B cell (primary cell): Measurements from ENCODE around the gene TMEM151A. TPM values are rescaled to one million over a fixed set of nuclear protein-coding genes. Genes with fewer than 3 reads are reported as not detected.

Experiments
- ATAC-seq: fragments of 200-7000 bp; cut with Tn5 transposase; one replicate; pipeline ENCODE4 v1.10.0; 2021; ENCODE audit warnings: low read depth, mild to moderate bottlenecking, moderate number of reproducible peaks, moderate library complexity
- CTCF ChIA-PET: fragments of 350-600 bp; sonication (Branson Sonifier 250); formaldehyde crosslinking; loops from one replicate; lab custom pipeline; 2021; ENCODE audit warnings: antibody characterized with exemption, inconsistent platforms; lab: Charles Lee
- POLR2A ChIA-PET: fragments of 350-600 bp; sonication (Branson Sonifier 250); formaldehyde crosslinking; loops from one replicate; lab custom pipeline; 2021; ENCODE audit warnings: antibody characterized with exemption; lab: Charles Lee
- DNase-seq: peaks from one replicate; pipeline ENCODE4 v3.0.0; 2013
- H2AFZ ChIP-seq: 2 replicates; pipeline ENCODE4 v1.6.1; 2012; ENCODE audit warnings: mild to moderate bottlenecking, low read depth, low read length; ENCODE audit not compliant: insufficient read depth, poor library complexity, severe bottlenecking
- H3K27ac ChIP-seq, 2 donors: 1 replicate in 1 of 2; 2 replicates in 1 of 2; pipeline ENCODE4 v1.5.1; 2012 to 2013; ENCODE audit warnings: low read length in 2 of 2, mild to moderate bottlenecking in 2 of 2, moderate library complexity in 1 of 2
- H3K27me3 ChIP-seq, 4 experiments: fragments of 200-600 bp in 1 of 4; sonication (generic) in 1 of 4; replicated peaks in 1 of 4; 1 replicate in 2 of 4; 2 replicates in 2 of 4; pipeline versions ENCODE4 v1.6.1 to v1.7.0; 2013 to 2016; ENCODE audit warnings: low read length in 3 of 4, mild to moderate bottlenecking in 2 of 4, mixed read lengths in 1 of 4, moderate library complexity in 1 of 4; ENCODE audit not compliant: insufficient read depth in 4 of 4, control insufficient read depth in 3 of 4; ENCODE audit errors: control extremely low read depth in 1 of 4
- H3K36me3 ChIP-seq, 2 experiments: replicated peaks in 1 of 2; 1 replicate in 1 of 2; 2 replicates in 1 of 2; pipeline versions ENCODE4 v1.6.1 to v1.7.1; 2013; ENCODE audit warnings: low read length in 1 of 2; ENCODE audit not compliant: insufficient read depth in 2 of 2, control insufficient read depth in 1 of 2; ENCODE audit errors: control extremely low read depth in 1 of 2, extremely low read depth in 1 of 2
- H3K4me1 ChIP-seq, 2 donors: fragments of 200-600 bp in 1 of 2; sonication (generic) in 1 of 2; 1 replicate in 1 of 2; 2 replicates in 1 of 2; pipeline versions ENCODE4 v1.5.1 to v1.6.1; 2013 to 2017; ENCODE audit warnings: low read length in 2 of 2; ENCODE audit not compliant: control insufficient read depth in 2 of 2, insufficient read depth in 2 of 2
- H3K4me2 ChIP-seq: replicated peaks from 2 replicates; pipeline ENCODE3; 2012; ENCODE audit warnings: mild to moderate bottlenecking, low read depth, low read length; ENCODE audit not compliant: poor library complexity, severe bottlenecking
- H3K4me3 ChIP-seq, 5 experiments: fragments of 200-600 bp in 1 of 5; sonication (generic) in 1 of 5; 1 replicate in 3 of 5; 2 replicates in 2 of 5; pipeline versions ENCODE4 v1.5.1 to v1.7.0; 2011 to 2016; ENCODE audit warnings: low read length in 4 of 5, mild to moderate bottlenecking in 4 of 5, low read depth in 2 of 5, control low read depth in 1 of 5, moderate library complexity in 1 of 5; ENCODE audit not compliant: insufficient read depth in 1 of 5; ENCODE audit errors: control extremely low read depth in 1 of 5, extremely low read depth in 1 of 5
- H3K79me2 ChIP-seq: fragments of 200-600 bp; sonication (generic); one replicate; pipeline ENCODE4 v1.6.0; 2016; ENCODE audit warnings: low read length; ENCODE audit not compliant: control insufficient read depth, insufficient read depth
- H3K9ac ChIP-seq: fragments of 200-600 bp; sonication (generic); 2 replicates; pipeline ENCODE4 v1.6.1; 2017; ENCODE audit warnings: mild to moderate bottlenecking, low read length, moderate library complexity
- H3K9me3 ChIP-seq, 3 donors: one replicate each; pipeline versions ENCODE4 v1.6.1 to v1.7.1; 2013; ENCODE audit warnings: low read length in 2 of 3; ENCODE audit not compliant: control insufficient read depth in 2 of 3, insufficient read depth in 1 of 3; ENCODE audit errors: control extremely low read depth in 1 of 3
- H4K20me1 ChIP-seq: 2 replicates; pipeline ENCODE4 v1.6.0; 2012; ENCODE audit warnings: mild to moderate bottlenecking, low read length; ENCODE audit not compliant: insufficient read depth, control insufficient read depth, poor library complexity, severe bottlenecking
- H3K27ac Mint-ChIP-seq: one replicate; pipeline ENCODE4 v1.8.0; 2021; ENCODE audit warnings: mixed read lengths
- H3K27me3 Mint-ChIP-seq: one replicate; pipeline ENCODE4 v1.8.0; 2021; ENCODE audit warnings: mixed read lengths
- H3K4me1 Mint-ChIP-seq: one replicate; pipeline ENCODE4 v1.8.0; 2021; ENCODE audit warnings: mixed read lengths
- H3K4me3 Mint-ChIP-seq: one replicate; pipeline ENCODE4 v1.8.0; 2021; ENCODE audit warnings: mixed read lengths
- H3K9me3 Mint-ChIP-seq: one replicate; pipeline ENCODE4 v1.8.0; 2022; ENCODE audit warnings: mixed read lengths; ENCODE audit not compliant: insufficient read depth
- CTCF ChIP-seq: fragments of 200-600 bp; IDR thresholded peaks from one replicate; pipeline ENCODE4 v1.8.0; 2022; ENCODE audit warnings: antibody characterized with exemption, mild to moderate bottlenecking
- EZH2 ChIP-seq: IDR thresholded peaks from 2 replicates; pipeline ENCODE4 v1.6.1; 2012; ENCODE audit warnings: borderline replicate concordance, low read depth, mild to moderate bottlenecking, moderate library complexity, low read length; ENCODE audit not compliant: insufficient read depth, poor library complexity, severe bottlenecking
- WGBS: methylation state at CpG from one replicate; pipeline ENCODE4 v1.1.5; 2013; ENCODE audit warnings: missing lambda C conversion rate; ENCODE audit not compliant: insufficient coverage; 5-methylcytosine and 5-hydroxymethylcytosine counted together
- intact Hi-C: fragments of 100-400 bp; cut with micrococcal nuclease; formaldehyde crosslinking; loops from one replicate; pipeline ENCODE4 v1.10.0; 2022
- polyA plus RNA-seq: library from polyadenylated mRNA; depleted of rRNA; stranded (reverse); fragments of >200 nt; gene quantifications from 2 replicates; pipeline ENCODE4 v1.2.3, GENCODE V29; 2012
- total RNA-seq, 2 donors: library from RNA; stranded (reverse); fragments of 120-200 nt in 1 of 2; gene quantifications; 1 replicate in 1 of 2; 2 replicates in 1 of 2; pipeline versions ENCODE4 v1.2.3 to v1.2.4, GENCODE V29; 2013 to 2022

TMEM151A gene
- total and polyA plus RNA-seq, 2 donors (not counting 1 experiment from before 2014, with no cell fraction given) = 0.17 to 1.1 TPM

- no peak for ATAC-seq
- no peaks in the 10 kb centered on the region for H4K20me1 ChIP-seq
- POLR2A ChIA-PET = interaction anchor here (2.5 kb wide), 1 partner anchor 17 kb away, joined by 10 read pairs; no protein-coding TSS in a partner anchor
- TF ChIP-seq CTCF (no peak), EZH2 (no peak)
- CTCF ChIA-PET = interaction anchor here (1.0 to 4.6 kb wide), 7 partner anchors 11 to 60 kb away, joined by 3 to 101 read pairs (median 5); partner anchors contain the start of gene BRMS1
- H3K27me3 ChIP-seq = no peaks in the 10 kb centered on the region
- Mint-ChIP-seq H3K4me1 (peaks cover 16% of the 10 kb centered on the region), H3K27me3 (no peaks in the 10 kb centered on the region), H3K27ac (no peak overlapping the region), H3K4me3 (no peak overlapping the region), H3K9me3 (no peaks in the 10 kb centered on the region)
- no peaks in the 10 kb centered on the region for H3K36me3 ChIP-seq
- no peaks in the 10 kb centered on the region for H3K9me3 ChIP-seq
- intact Hi-C loops = no loop called here
- 100% methylated on average over 2 of the region's 3 CpGs for WGBS
- no peak overlapping the region for H3K4me2 ChIP-seq
- DNase-seq = peak; percentile 12
- H3K4me1 ChIP-seq = peaks cover 15 to 25% of the 10 kb centered on the region in 2 donors
- H3K79me2 ChIP-seq = no peaks in the 10 kb centered on the region
- H3K27ac ChIP-seq = no peak overlapping the region
- H2AFZ ChIP-seq = no peak overlapping the region
- H3K9ac ChIP-seq = no peak overlapping the region
- no peak overlapping the region for H3K4me3 ChIP-seq
Measured at GRCh38 chr11:66329165-66329673, 37.5 kb downstream of the TMEM151A start.

GRCh38 chr11:66330931-66331330, 39.2 kb downstream of the TMEM151A start:
- Histone ChIP-seq H3K9ac (no peak overlapping the region), H2AFZ (no peak overlapping the region), H3K27me3 (peaks cover 0 to under 1% (median 0%) of the 10 kb centered on the region in 4 experiments), H3K9me3 (no peaks in the 10 kb centered on the region), H3K4me3 (no peak overlapping the region), H3K27ac (no peak overlapping the region), H3K36me3 (no peaks in the 10 kb centered on the region), H4K20me1 (no peaks in the 10 kb centered on the region), H3K79me2 (no peaks in the 10 kb centered on the region), H3K4me2 (no peak overlapping the region), H3K4me1 (peaks cover 20 to 29% of the 10 kb centered on the region in 2 donors)
- CTCF ChIA-PET = interaction anchor here (0.8 to 4.6 kb wide), 5 partner anchors 9 to 58 kb away, joined by 3 to 101 read pairs (median 5); partner anchors contain the start of gene BRMS1
- DNase-seq = no peak
- Mint-ChIP-seq H3K27me3 (no peaks in the 10 kb centered on the region), H3K9me3 (no peaks in the 10 kb centered on the region), H3K4me1 (peaks cover 21% of the 10 kb centered on the region), H3K27ac (no peak overlapping the region), H3K4me3 (no peak overlapping the region)
- ATAC-seq = no peak
- POLR2A ChIA-PET = interaction anchor here (2.5 kb wide), 1 partner anchor 19 kb away, joined by 10 read pairs; no protein-coding TSS in a partner anchor
- TF ChIP-seq CTCF (no peak), EZH2 (no peak)
- intact Hi-C loops = no loop called here
- WGBS = 88% methylated on average over 10 of the region's 10 CpGs
